ENCODE data around the gene RPTOR.

RPTOR gene

GRCh38 chr17:80703142-80703478 lies 158.5 kb downstream of the RPTOR start:
- ChIA-PET CTCF (no interaction called here), POLR2A (ENCODE audit: low non-redundant PET) (no interaction called here)
- no peak for DNase-seq (ENCODE audit: low spot score)
- TF ChIP-seq CTCF (conservative IDR thresholded peaks at IDR 0.05; ENCODE audit: low read depth) = no peak
- peak overlapping the region; percentile 29 for H3K27ac ChIP-seq

- POLR2A ChIA-PET (ENCODE audit: low non-redundant PET) = interaction anchor here (0.5 kb wide), 1 partner anchor 28 kb away, joined by 4 read pairs; no protein-coding TSS in a partner anchor
- TF ChIP-seq CTCF (conservative IDR thresholded peaks at IDR 0.05; ENCODE audit: low read depth) = no peak
- peak; percentile 6 for DNase-seq (ENCODE audit: low spot score)
- CTCF ChIA-PET = no interaction called here
- H3K27ac ChIP-seq = peak overlapping the region; percentile 50
Observed at GRCh38 chr17:80704381-80704819, 159.8 kb downstream of the RPTOR start.

GRCh38 chr17:80704894-80705293 lies 160.3 kb downstream of the RPTOR start:
- no peak for TF ChIP-seq CTCF (conservative IDR thresholded peaks at IDR 0.05; ENCODE audit: low read depth)
- H3K27ac ChIP-seq = peak overlapping the region; percentile 50
- CTCF ChIA-PET = no interaction called here
- no peak for DNase-seq (ENCODE audit: low spot score)
- POLR2A ChIA-PET (ENCODE audit: low non-redundant PET) = no interaction called here

GRCh38 chr17:80705988-80706387 lies 161.3 kb downstream of the RPTOR start:
- CTCF ChIA-PET = no interaction called here
- TF ChIP-seq CTCF (conservative IDR thresholded peaks at IDR 0.05; ENCODE audit: low read depth) = no peak
- POLR2A ChIA-PET (ENCODE audit: low non-redundant PET) = no interaction called here
- no peak for DNase-seq (ENCODE audit: low spot score)
- H3K27ac ChIP-seq = peak overlapping the region; percentile 64

GRCh38 chr17:80706463-80706867 lies 161.8 kb downstream of the RPTOR start:
- DNase-seq (ENCODE audit: low spot score) = no peak
- ChIA-PET POLR2A (ENCODE audit: low non-redundant PET) (no interaction called here), CTCF (no interaction called here)
- H3K27ac ChIP-seq = peak overlapping the region; percentile 64
- TF ChIP-seq CTCF (conservative IDR thresholded peaks at IDR 0.05; ENCODE audit: low read depth) = no peak

- H3K27ac ChIP-seq = peak overlapping the region; percentile 71
- no peak for DNase-seq (ENCODE audit: low spot score)
- ChIA-PET CTCF (no interaction called here), POLR2A (ENCODE audit: low non-redundant PET) (no interaction called here)
- no peak for TF ChIP-seq CTCF (conservative IDR thresholded peaks at IDR 0.05; ENCODE audit: low read depth)
Observed at GRCh38 chr17:80708480-80708879, 163.8 kb downstream of the RPTOR start.

All from RWPE1 (cell line).